HepG2 (cell line): ENCODE results near the gene MAVS. TPM values are rescaled to one million over a fixed set of nuclear protein-coding genes. Genes with fewer than 3 reads are reported as not detected.

Experiments used
- CREM ChIP-seq, 2 experiments: sonication (generic) in 1 of 2; formaldehyde crosslinking in 1 of 2; IDR thresholded peaks; 2 replicates each; pipeline versions ENCODE4 v1.4.0 to v1.6.1; 2016 to 2020; ENCODE audit warnings: antibody characterized with exemption in 1 of 2, mild to moderate bottlenecking in 1 of 2, missing genetic modification reagents in 1 of 2
- CTCF ChIP-seq: sonication (generic); formaldehyde crosslinking; IDR thresholded peaks from 2 replicates; pipeline ENCODE4 v1.5.0; 2020; ENCODE audit warnings: mild to moderate bottlenecking, missing genetic modification reagents, moderate library complexity
- DBP ChIP-seq: sonication (generic); formaldehyde crosslinking; IDR thresholded peaks from 2 replicates; pipeline ENCODE4 v1.4.0; 2020; ENCODE audit warnings: missing genetic modification reagents; ENCODE audit errors: not compliant biosample characterization
- HMGXB4 ChIP-seq, 2 experiments: sonication (generic) in 1 of 2; formaldehyde crosslinking in 1 of 2; IDR thresholded peaks; 2 replicates each; pipeline versions ENCODE4 v1.4.0 to v1.6.1; 2018 to 2020; ENCODE audit warnings: missing genetic modification reagents in 2 of 2, borderline replicate concordance in 1 of 2, low read depth in 1 of 2, mild to moderate bottlenecking in 1 of 2, missing biosample characterization in 1 of 2
- ISX ChIP-seq: sonication (generic); formaldehyde crosslinking; conservative IDR thresholded peaks from 2 replicates; pipeline ENCODE4 v1.5.0; 2020; ENCODE audit warnings: missing genetic modification reagents
- NR2C2 ChIP-seq: sonication (generic); formaldehyde crosslinking; IDR thresholded peaks from 2 replicates; pipeline ENCODE4 v1.4.0; 2020; ENCODE audit warnings: missing genetic modification reagents, mild to moderate bottlenecking, moderate library complexity, borderline replicate concordance
- RERE ChIP-seq: IDR thresholded peaks from 2 replicates; pipeline ENCODE4 v1.6.1; 2016; ENCODE audit warnings: low read depth, missing genetic modification reagents, missing compliant biosample characterization
- RFX3 ChIP-seq: IDR thresholded peaks from 2 replicates; pipeline ENCODE4 v1.6.1; 2016; ENCODE audit warnings: missing biosample characterization, missing genetic modification reagents
- ZEB1 ChIP-seq: IDR thresholded peaks from 2 replicates; pipeline ENCODE4 v1.6.1; 2012; ENCODE audit warnings: mild to moderate bottlenecking, low read depth, inconsistent platforms; ENCODE audit not compliant: insufficient replicate concordance
- ZNF737 ChIP-seq: sonication (generic); formaldehyde crosslinking; IDR thresholded peaks from 2 replicates; pipeline ENCODE4 v1.5.0; 2020; ENCODE audit warnings: missing genetic modification reagents, mild to moderate bottlenecking, borderline replicate concordance
- polyA plus RNA-seq, 8 experiments: library from polyadenylated mRNA; depleted of rRNA in 3 of 8; stranded (reverse) in 7 of 8; unstranded in 1 of 8; fragments of >200 nt; fragmentation: Illumina TruSeq in 4 of 8; extraction: Trizol in 4 of 8; gene quantifications; 2 replicates each; pipeline versions ENCODE4 v1.2.1 to v1.2.3, GENCODE V29; 2011 to 2016; ENCODE audit warnings: low read depth in 4 of 8, missing spikeins in 1 of 8, mixed read lengths in 1 of 8; ENCODE audit not compliant: insufficient read depth in 1 of 8
- total RNA-seq, 5 experiments: library from RNA; depleted of rRNA; stranded (reverse); fragments of >200 nt; fragmentation: Illumina TruSeq; extraction: Trizol; gene quantifications; 2 replicates each; pipeline ENCODE4 v1.2.3, GENCODE V29; 2016; ENCODE audit warnings: low read depth in 1 of 5
- TF ChIP-seq, protein P1 (sequence below): IDR thresholded peaks from 2 replicates; pipeline ENCODE4 v1.6.1; 2012; ENCODE audit warnings: low read length, improper control_type of control experiment

The MAVS gene
- total and polyA plus RNA-seq, 2 of the 13 experiments (the other 11 are each of a cell fraction or from before 2014, with no cell fraction given), result 27.3 to 36.6 TPM

GRCh38 chr20:3811467-3812258 lies 35.0 kb upstream of the MAVS start (continued):
- TF ChIP-seq ZNF737 (peak; percentile 88; the same call in 1 of the 2 replicates), RERE (CRISPR knock-in tag) (0 out of 2 replicates have a peak, but pooled peaks have one; percentile 35), CREM (IDR thresholded peaks at IDR 0.05) (0 out of 2 replicates have a peak, but pooled peaks have one; percentile 16), CREM (CRISPR knock-in tag; IDR thresholded peaks at IDR 0.05) (no peak), ISX (CRISPR knock-in tag) (peak; percentile 90; the same call in 1 of the 2 replicates), CTCF (peak; percentile 36), NR2C2 (CRISPR knock-in tag) (peak; percentile 77), RFX3 (CRISPR knock-in tag) (no peak; the same call in 1 of the 2 replicates), HMGXB4 (CRISPR knock-in tag; IDR thresholded peaks at IDR 0.05; ENCODE audit: borderline replicate concordance in 1 of 2, low read depth in 1 of 2) (peak; percentile 80 to 89), DBP (peak; percentile 91), ZEB1 (no peak)
- TF ChIP-seq, protein P1, sequence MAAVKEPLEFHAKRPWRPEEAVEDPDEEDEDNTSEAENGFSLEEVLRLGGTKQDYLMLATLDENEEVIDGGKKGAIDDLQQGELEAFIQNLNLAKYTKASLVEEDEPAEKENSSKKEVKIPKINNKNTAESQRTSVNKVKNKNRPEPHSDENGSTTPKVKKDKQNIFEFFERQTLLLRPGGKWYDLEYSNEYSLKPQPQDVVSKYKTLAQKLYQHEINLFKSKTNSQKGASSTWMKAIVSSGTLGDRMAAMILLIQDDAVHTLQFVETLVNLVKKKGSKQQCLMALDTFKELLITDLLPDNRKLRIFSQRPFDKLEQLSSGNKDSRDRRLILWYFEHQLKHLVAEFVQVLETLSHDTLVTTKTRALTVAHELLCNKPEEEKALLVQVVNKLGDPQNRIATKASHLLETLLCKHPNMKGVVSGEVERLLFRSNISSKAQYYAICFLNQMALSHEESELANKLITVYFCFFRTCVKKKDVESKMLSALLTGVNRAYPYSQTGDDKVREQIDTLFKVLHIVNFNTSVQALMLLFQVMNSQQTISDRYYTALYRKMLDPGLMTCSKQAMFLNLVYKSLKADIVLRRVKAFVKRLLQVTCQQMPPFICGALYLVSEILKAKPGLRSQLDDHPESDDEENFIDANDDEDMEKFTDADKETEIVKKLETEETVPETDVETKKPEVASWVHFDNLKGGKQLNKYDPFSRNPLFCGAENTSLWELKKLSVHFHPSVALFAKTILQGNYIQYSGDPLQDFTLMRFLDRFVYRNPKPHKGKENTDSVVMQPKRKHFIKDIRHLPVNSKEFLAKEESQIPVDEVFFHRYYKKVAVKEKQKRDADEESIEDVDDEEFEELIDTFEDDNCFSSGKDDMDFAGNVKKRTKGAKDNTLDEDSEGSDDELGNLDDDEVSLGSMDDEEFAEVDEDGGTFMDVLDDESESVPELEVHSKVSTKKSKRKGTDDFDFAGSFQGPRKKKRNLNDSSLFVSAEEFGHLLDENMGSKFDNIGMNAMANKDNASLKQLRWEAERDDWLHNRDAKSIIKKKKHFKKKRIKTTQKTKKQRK, result no peak
